Vagina (tissue), 2 donors: ENCODE measurements around the gene ARID1B.

ENCODE experiments used
- CTCF ChIP-seq, 3 experiments: fragments of 450-650 bp in 2 of 3; fragments of 200-600 bp in 1 of 3; sonication (generic) in 1 of 3; IDR thresholded peaks; one replicate each; pipeline ENCODE4 v1.5.1; 2017 to 2019; ENCODE audit warnings: antibody characterized with exemption in 3 of 3, mild to moderate bottlenecking in 2 of 3, moderate library complexity in 2 of 3
- POLR2A ChIP-seq, 2 donors: fragments of 450-650 bp; IDR thresholded peaks; one replicate each; pipeline ENCODE4 v1.6.1; 2017; ENCODE audit warnings: antibody characterized with exemption in 2 of 2, mild to moderate bottlenecking in 2 of 2, moderate library complexity in 2 of 2

GRCh38 chr6:156844089-156844488 lies 66.9 kb downstream of the ARID1B start:
- TF ChIP-seq POLR2A (IDR thresholded peaks at IDR 0.05) (no peak), CTCF (IDR thresholded peaks at IDR 0.05) (no peak)
